Chondrocyte (in vitro differentiated cells): ENCODE results near the gene FBXO3. TPM values are rescaled to one million over a fixed set of nuclear protein-coding genes. Genes with fewer than 3 reads are reported as not detected.
A peak's percentile ranks its signal among the peaks of the same experiment; 100 is the strongest.

Experiments
- DNase-seq: peaks from one replicate; pipeline ENCODE4 v3.0.0; 2021; ENCODE audit warnings: mixed read lengths, low spot score
- H3K27ac Mint-ChIP-seq: one replicate; pipeline ENCODE4 v1.8.0; 2021; ENCODE audit warnings: mild to moderate bottlenecking, moderate library complexity, mixed read lengths; ENCODE audit not compliant: unreplicated experiment
- H3K27me3 Mint-ChIP-seq: 2 replicates; pipeline ENCODE4 v1.8.0; 2021; ENCODE audit warnings: low read depth, mixed read lengths
- H3K36me3 Mint-ChIP-seq: 2 replicates; pipeline ENCODE4 v1.8.0; 2021; ENCODE audit warnings: low read depth, mixed read lengths
- H3K4me1 Mint-ChIP-seq: 2 replicates; pipeline ENCODE4 v1.8.0; 2021; ENCODE audit warnings: low read depth, mild to moderate bottlenecking, mixed read lengths
- H3K4me3 Mint-ChIP-seq: one replicate; pipeline ENCODE4 v1.8.0; 2021; ENCODE audit warnings: mild to moderate bottlenecking, moderate library complexity, mixed read lengths; ENCODE audit not compliant: unreplicated experiment
- H3K9me3 Mint-ChIP-seq: 2 replicates; pipeline ENCODE4 v1.8.0; 2021; ENCODE audit warnings: low read depth, mixed read lengths
- total RNA-seq: library from RNA; stranded (reverse); gene quantifications from 3 replicates; pipeline ENCODE4 v1.2.1, GENCODE V29; 2021
- TF ChIP-seq, protein P1 (sequence below): fragments of 200-600 bp; sonication (generic); IDR thresholded peaks from 2 replicates; pipeline ENCODE4 v1.5.0; 2021; ENCODE audit warnings: antibody characterized with exemption, mild to moderate bottlenecking, moderate library complexity

FBXO3 gene
- total RNA-seq, 1 donor from 2014 or later, result 22.0 TPM

DNA sequence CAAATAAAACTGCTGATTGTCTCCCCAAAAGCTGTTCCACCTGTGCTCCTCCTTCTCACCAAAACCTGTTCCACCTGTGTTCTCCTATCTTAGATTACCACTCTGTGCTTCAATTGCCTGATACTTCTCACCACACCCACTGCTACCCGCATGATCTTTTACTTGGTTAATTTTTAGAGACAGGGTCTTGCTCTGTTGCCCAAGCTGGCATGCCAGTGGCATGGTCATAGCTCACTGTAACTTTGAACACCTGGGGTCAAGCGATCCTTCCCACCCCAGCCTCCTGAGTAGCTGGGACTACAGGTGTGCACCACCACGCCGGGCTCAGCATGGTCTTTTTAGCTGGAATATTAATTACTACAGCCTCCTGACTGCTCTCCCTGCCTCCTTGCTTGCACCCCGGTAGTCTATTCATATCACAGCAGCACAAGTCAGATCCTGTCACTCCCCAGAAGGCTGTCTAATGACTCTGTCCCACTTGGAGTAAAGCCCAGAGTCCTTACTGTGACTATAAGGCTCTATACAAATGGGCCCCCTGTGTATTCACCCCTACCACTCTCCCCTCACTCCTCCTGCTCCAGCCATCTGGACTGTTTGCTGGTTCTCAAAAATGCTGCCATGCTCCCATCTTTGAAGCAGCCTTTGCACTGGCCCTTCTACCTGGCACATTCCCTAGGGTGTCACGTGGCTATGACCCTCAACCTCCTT, 77.2 kb downstream of the FBXO3 start:
- Mint-ChIP-seq H3K27me3 (no peaks in the 10 kb centered on the region), H3K36me3 (no peaks in the 10 kb centered on the region), H3K27ac (no peak overlapping the region), H3K4me3 (no peak overlapping the region), H3K9me3 (no peaks in the 10 kb centered on the region), H3K4me1 (peaks cover 56% of the 10 kb centered on the region)
- no peak for DNase-seq
- TF ChIP-seq, protein P1, sequence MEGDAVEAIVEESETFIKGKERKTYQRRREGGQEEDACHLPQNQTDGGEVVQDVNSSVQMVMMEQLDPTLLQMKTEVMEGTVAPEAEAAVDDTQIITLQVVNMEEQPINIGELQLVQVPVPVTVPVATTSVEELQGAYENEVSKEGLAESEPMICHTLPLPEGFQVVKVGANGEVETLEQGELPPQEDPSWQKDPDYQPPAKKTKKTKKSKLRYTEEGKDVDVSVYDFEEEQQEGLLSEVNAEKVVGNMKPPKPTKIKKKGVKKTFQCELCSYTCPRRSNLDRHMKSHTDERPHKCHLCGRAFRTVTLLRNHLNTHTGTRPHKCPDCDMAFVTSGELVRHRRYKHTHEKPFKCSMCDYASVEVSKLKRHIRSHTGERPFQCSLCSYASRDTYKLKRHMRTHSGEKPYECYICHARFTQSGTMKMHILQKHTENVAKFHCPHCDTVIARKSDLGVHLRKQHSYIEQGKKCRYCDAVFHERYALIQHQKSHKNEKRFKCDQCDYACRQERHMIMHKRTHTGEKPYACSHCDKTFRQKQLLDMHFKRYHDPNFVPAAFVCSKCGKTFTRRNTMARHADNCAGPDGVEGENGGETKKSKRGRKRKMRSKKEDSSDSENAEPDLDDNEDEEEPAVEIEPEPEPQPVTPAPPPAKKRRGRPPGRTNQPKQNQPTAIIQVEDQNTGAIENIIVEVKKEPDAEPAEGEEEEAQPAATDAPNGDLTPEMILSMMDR, result no peak

DNA sequence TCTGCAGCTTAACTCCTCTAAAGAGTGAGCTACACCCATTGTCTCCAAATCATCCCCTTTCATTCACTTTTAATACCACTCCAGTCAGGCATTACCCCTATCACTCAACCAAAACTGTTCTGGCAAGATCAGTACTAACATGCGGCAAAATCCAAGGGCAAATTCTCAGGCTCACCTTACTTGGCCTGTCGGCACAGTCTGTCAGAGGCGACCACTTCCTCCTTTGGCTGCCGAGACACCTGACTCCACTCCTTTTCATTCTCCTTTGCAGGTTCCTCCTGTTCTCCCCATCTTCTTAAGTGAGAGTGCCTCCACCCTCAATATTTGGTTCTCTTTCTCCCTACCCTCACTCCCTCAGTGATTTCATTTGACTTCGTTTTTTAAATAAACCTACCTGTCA, 77.9 kb downstream of the FBXO3 start:
- H3K36me3 Mint-ChIP-seq, result no peaks in the 10 kb centered on the region
- peaks cover 56% of the 10 kb centered on the region for H3K4me1 Mint-ChIP-seq
- H3K9me3 Mint-ChIP-seq, result no peaks in the 10 kb centered on the region
- no peak overlapping the region for H3K4me3 Mint-ChIP-seq
- TF ChIP-seq, protein P1, result no peak
- DNase-seq, result no peak
- no peak overlapping the region for H3K27ac Mint-ChIP-seq
- H3K27me3 Mint-ChIP-seq, result no peaks in the 10 kb centered on the region

DNA sequence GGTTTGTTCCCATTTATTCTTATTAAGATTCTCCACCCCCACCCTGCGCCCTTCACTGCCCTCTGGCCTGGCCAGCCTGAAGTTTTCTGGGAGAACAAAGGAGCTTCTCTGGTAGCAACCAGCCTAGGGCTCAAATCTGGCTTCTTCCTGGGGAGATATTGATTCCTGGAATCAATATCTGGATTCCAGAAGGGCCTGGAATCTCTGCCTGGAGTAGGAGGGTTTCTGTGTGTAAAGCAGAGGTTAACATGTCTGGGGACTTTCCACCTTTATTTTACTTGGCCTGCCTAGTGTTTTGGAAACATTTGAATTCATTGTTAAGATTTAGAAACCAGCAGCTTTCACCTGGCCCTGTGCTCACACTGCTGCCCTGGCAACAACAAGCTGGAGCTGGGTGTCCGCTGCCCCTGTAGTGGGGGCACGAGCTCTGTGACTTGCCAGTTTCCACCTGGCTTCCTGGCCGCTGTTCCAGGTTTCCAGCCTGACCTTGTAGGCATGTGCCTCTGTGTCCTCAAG, 79.2 kb downstream of the FBXO3 start:
- no peak overlapping the region for H3K4me3 Mint-ChIP-seq
- H3K36me3 Mint-ChIP-seq, result no peaks in the 10 kb centered on the region
- no peaks in the 10 kb centered on the region for H3K9me3 Mint-ChIP-seq
- DNase-seq, result no peak
- peaks cover 63% of the 10 kb centered on the region for H3K4me1 Mint-ChIP-seq
- H3K27ac Mint-ChIP-seq, result no peak overlapping the region
- TF ChIP-seq, protein P1, result no peak
- no peaks in the 10 kb centered on the region for H3K27me3 Mint-ChIP-seq

DNA sequence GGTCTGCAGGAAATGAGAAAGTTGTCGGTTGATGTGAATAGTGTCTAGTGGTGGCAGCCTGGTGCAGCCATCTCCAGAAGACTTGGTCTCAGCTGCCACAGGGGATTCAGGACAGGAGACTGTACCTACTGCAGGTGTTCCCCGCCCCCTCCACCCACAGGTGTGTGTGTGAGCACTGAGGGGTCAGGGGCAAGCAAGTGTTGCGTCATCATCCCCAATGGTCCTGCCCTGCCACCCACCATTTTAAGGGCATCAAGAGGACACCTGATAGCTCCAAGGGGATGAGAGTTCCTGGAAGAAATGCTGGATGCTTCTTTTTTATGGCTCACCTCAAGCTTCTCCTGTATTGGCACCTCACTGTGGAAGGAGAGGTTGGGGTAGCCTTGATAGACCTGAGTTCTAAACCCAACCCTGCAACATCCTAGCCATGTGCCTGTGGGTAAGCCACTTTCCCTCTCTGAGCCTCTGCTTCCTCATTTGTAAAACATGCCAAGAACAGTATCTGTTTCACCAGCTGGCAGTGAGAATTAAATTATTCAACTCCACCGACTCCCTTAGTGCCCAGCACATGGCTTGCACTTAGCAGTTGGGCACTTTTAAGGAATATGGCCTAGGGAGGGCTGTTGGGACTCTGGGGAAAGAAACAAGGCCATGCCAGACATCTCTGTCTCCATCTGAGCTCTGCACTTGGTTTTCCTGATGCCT, 79.8 kb downstream of the FBXO3 start:
- no peak for DNase-seq
- no peak overlapping the region for H3K4me3 Mint-ChIP-seq
- peaks cover 65% of the 10 kb centered on the region for H3K4me1 Mint-ChIP-seq
- no peaks in the 10 kb centered on the region for H3K27me3 Mint-ChIP-seq
- no peak overlapping the region for H3K27ac Mint-ChIP-seq
- H3K36me3 Mint-ChIP-seq, result no peaks in the 10 kb centered on the region
- no peaks in the 10 kb centered on the region for H3K9me3 Mint-ChIP-seq
- TF ChIP-seq, protein P1, result no peak

DNA sequence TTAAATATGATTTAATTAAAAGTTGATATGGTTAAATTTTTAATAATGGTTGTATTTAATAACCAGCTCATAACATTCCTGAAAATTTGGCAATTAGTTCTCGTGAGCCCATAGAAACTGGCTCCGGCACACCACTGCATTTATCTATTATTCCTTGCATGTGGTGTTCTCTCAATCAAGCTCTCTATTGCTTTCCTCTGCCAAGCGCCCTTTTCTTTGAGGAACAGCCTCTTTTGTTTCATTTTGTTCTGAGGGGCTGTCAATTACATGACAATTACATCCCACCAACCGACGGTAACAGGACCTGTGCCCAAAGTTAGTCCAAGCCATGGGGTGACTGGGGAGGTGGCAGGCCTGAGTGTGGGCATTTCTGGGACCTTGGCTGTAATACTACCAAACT, 81.8 kb downstream of the FBXO3 start:
- H3K9me3 Mint-ChIP-seq, result peaks cover under 1% of the 10 kb centered on the region
- H3K4me1 Mint-ChIP-seq, result peaks cover 68% of the 10 kb centered on the region
- H3K4me3 Mint-ChIP-seq, result no peak overlapping the region
- no peak for DNase-seq
- TF ChIP-seq, protein P1, result no peak
- H3K27me3 Mint-ChIP-seq, result no peaks in the 10 kb centered on the region
- H3K27ac Mint-ChIP-seq, result peak overlapping the region; percentile 99
- no peaks in the 10 kb centered on the region for H3K36me3 Mint-ChIP-seq
